Measurements from ENCODE around the gene SORCS3.

DNA sequence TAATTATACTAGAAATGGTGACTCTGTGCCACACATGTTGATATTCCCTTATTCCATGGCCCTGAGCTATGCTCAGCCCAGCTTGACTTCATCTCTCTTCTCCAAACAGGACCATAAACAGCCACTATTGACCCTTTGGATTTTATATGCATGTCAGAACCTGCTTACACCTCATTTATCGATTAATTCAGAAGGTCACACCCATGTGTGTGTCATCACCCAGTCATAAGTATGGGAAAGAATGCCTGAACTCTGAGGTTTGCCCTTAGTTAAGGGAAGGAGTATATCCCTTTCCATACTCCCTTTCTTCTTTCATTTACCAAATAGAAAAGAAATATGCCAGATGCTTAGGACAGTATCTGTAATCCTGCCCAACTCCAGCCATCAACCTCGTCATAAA lies 602.3 kb downstream of the SORCS3 start:
- no peak for TF ChIP-seq POLR2AphosphoS5 (IDR thresholded peaks at IDR 0.05; ENCODE audit: insufficient read depth in 1 of 2, low read depth in 1 of 2)
- TF ChIP-seq CTCF (IDR thresholded peaks at IDR 0.05) = no peak
